ENCODE data around the gene PTPRZ1. TPM values are rescaled to one million over a fixed set of nuclear protein-coding genes. Genes with fewer than 3 reads are reported as not detected.

PTPRZ1 gene
- polyA plus RNA-seq, 3 donors: not detected

DNA sequence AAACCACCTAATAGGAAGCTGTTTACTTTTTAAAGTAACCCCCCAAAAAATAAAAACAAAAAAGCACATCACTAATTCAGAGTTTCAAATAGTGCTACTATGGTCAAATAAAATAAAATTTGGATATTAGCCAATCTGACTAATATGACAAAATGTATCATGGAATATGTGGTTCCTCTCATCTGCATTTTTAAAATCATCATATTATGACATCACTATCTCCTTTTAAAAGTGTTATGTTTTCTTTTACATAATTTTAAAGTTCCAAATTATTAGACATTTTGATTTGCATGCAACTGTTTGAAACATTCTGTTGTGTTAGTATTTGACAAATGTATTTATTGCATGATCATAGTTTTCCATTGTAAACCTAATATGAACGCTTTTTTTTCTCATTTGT lies 160.7 kb downstream of the PTPRZ1 start:
- Mint-ChIP-seq H3K9me3 (no peaks in the 10 kb centered on the region), H3K27me3 (ENCODE audit: low read depth in 3 of 3) (peaks cover 0 to 6% (median 0%) of the 10 kb centered on the region in 3 donors), H3K4me1 (no peaks in the 10 kb centered on the region), H3K36me3 (no peaks in the 10 kb centered on the region), H3K27ac (no peak overlapping the region), H3K4me3 (no peak overlapping the region)
- no peak overlapping the region for H3K4me2 ChIP-seq (replicated peaks; ENCODE audit: extremely low read depth, low read length, poor library complexity, severe bottlenecking)
- no peaks in the 10 kb centered on the region for H3K36me3 ChIP-seq (replicated peaks in 1 of 2; ENCODE audit: control insufficient read depth in 1 of 2, insufficient read depth in 2 of 2, low read length in 2 of 2)
- no peak overlapping the region for H3K9ac ChIP-seq (ENCODE audit: insufficient read depth, low read length, poor library complexity, severe bottlenecking)
- no peaks in the 10 kb centered on the region for H3K27me3 ChIP-seq (ENCODE audit: control insufficient read depth in 2 of 2, insufficient read depth in 2 of 2, low read length in 2 of 2)
- intact Hi-C loops (cut with micrococcal nuclease): no loop called here
- no peaks in the 10 kb centered on the region for H3K79me2 ChIP-seq (ENCODE audit: insufficient read depth, low read length)
- no peak overlapping the region for H3K4me3 ChIP-seq (replicated peaks in 1 of 3; ENCODE audit: low read depth in 2 of 3, low read length in 3 of 3)
- H4K20me1 ChIP-seq (ENCODE audit: insufficient read depth, low read length): no peaks in the 10 kb centered on the region
- TF ChIP-seq, protein P1, sequence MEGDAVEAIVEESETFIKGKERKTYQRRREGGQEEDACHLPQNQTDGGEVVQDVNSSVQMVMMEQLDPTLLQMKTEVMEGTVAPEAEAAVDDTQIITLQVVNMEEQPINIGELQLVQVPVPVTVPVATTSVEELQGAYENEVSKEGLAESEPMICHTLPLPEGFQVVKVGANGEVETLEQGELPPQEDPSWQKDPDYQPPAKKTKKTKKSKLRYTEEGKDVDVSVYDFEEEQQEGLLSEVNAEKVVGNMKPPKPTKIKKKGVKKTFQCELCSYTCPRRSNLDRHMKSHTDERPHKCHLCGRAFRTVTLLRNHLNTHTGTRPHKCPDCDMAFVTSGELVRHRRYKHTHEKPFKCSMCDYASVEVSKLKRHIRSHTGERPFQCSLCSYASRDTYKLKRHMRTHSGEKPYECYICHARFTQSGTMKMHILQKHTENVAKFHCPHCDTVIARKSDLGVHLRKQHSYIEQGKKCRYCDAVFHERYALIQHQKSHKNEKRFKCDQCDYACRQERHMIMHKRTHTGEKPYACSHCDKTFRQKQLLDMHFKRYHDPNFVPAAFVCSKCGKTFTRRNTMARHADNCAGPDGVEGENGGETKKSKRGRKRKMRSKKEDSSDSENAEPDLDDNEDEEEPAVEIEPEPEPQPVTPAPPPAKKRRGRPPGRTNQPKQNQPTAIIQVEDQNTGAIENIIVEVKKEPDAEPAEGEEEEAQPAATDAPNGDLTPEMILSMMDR (IDR thresholded peaks at IDR 0.05): no peak
- WGBS (ENCODE audit: insufficient coverage): no CpG with 5 or more reads among the region's 1 CpG
- H3K27ac ChIP-seq (ENCODE audit: low read depth in 1 of 2, low read length in 2 of 2): no peak overlapping the region
- H2AFZ ChIP-seq (ENCODE audit: insufficient read depth, low read depth, low read length, poor library complexity, severe bottlenecking): no peak overlapping the region
- no peak for DNase-seq
- H3K4me1 ChIP-seq (ENCODE audit: control insufficient read depth in 1 of 2, insufficient read depth in 2 of 2, low read length in 2 of 2): no peaks in the 10 kb centered on the region
- H3K9me3 ChIP-seq (replicated peaks in 1 of 2; ENCODE audit: control insufficient read depth in 1 of 2, insufficient read depth in 1 of 2, low read length in 2 of 2): no peaks in the 10 kb centered on the region

DNA sequence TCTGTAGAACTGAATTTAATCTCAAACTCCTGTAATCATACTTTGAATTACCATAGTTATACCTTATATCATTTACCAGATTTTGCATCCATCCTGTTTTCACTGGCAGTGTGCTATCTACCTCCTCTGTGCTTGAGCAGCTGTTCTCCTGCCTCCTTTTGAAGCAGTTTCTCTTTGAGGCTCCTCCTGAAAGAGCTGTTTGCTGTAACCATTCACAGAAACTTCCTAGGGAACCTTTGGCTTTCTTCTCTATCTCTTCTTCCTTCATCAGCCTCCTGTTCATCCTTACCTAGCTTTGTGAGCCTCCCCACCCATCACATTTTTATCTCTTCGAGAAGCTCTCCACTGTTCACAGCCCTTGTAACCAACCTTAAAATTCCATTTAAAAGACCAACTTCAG lies 162.9 kb downstream of the PTPRZ1 start:
- intact Hi-C loops (cut with micrococcal nuclease): no loop called here
- no peak overlapping the region for H3K27ac ChIP-seq (ENCODE audit: low read depth in 1 of 2, low read length in 2 of 2)
- no peak overlapping the region for H3K4me3 ChIP-seq (replicated peaks in 1 of 3; ENCODE audit: low read depth in 2 of 3, low read length in 3 of 3)
- DNase-seq: no peak
- H3K27me3 ChIP-seq (ENCODE audit: control insufficient read depth in 2 of 2, insufficient read depth in 2 of 2, low read length in 2 of 2): no peaks in the 10 kb centered on the region
- no peaks in the 10 kb centered on the region for H3K9me3 ChIP-seq (replicated peaks in 1 of 2; ENCODE audit: control insufficient read depth in 1 of 2, insufficient read depth in 1 of 2, low read length in 2 of 2)
- Mint-ChIP-seq H3K27me3 (ENCODE audit: low read depth in 3 of 3) (peaks cover 0 to 6% (median 0%) of the 10 kb centered on the region in 3 donors), H3K36me3 (no peaks in the 10 kb centered on the region), H3K4me3 (no peak overlapping the region), H3K27ac (no peak overlapping the region), H3K9me3 (peaks cover 0 to 2% (median 0%) of the 10 kb centered on the region in 7 donors), H3K4me1 (no peaks in the 10 kb centered on the region)
- H4K20me1 ChIP-seq (ENCODE audit: insufficient read depth, low read length): no peaks in the 10 kb centered on the region
- H3K4me2 ChIP-seq (replicated peaks; ENCODE audit: extremely low read depth, low read length, poor library complexity, severe bottlenecking): no peak overlapping the region
- no peaks in the 10 kb centered on the region for H3K36me3 ChIP-seq (replicated peaks in 1 of 2; ENCODE audit: control insufficient read depth in 1 of 2, insufficient read depth in 2 of 2, low read length in 2 of 2)
- H3K9ac ChIP-seq (ENCODE audit: insufficient read depth, low read length, poor library complexity, severe bottlenecking): no peak overlapping the region
- TF ChIP-seq, protein P1 (IDR thresholded peaks at IDR 0.05): no peak
- no peaks in the 10 kb centered on the region for H3K4me1 ChIP-seq (ENCODE audit: control insufficient read depth in 1 of 2, insufficient read depth in 2 of 2, low read length in 2 of 2)
- no peaks in the 10 kb centered on the region for H3K79me2 ChIP-seq (ENCODE audit: insufficient read depth, low read length)
- H2AFZ ChIP-seq (ENCODE audit: insufficient read depth, low read depth, low read length, poor library complexity, severe bottlenecking): no peak overlapping the region
- WGBS (ENCODE audit: insufficient coverage): 92% methylated on average over 1 of the region's 1 CpG

All from CD14-positive monocyte (primary cell).